Measurements from ENCODE around the gene ZNF697. TPM values are rescaled to one million over a fixed set of nuclear protein-coding genes. Genes with fewer than 3 reads are reported as not detected.
A peak's percentile ranks its signal among the peaks of the same experiment; 100 is the strongest.
"Not testable (repeated sequence)": the region's sequence is repeated elsewhere in the genome, so short reads cannot be mapped to it uniquely, and the experiment has no call there.

The ZNF697 gene
- 13.2 and 14.2 TPM in 2 replicates for total RNA-seq

DNA sequence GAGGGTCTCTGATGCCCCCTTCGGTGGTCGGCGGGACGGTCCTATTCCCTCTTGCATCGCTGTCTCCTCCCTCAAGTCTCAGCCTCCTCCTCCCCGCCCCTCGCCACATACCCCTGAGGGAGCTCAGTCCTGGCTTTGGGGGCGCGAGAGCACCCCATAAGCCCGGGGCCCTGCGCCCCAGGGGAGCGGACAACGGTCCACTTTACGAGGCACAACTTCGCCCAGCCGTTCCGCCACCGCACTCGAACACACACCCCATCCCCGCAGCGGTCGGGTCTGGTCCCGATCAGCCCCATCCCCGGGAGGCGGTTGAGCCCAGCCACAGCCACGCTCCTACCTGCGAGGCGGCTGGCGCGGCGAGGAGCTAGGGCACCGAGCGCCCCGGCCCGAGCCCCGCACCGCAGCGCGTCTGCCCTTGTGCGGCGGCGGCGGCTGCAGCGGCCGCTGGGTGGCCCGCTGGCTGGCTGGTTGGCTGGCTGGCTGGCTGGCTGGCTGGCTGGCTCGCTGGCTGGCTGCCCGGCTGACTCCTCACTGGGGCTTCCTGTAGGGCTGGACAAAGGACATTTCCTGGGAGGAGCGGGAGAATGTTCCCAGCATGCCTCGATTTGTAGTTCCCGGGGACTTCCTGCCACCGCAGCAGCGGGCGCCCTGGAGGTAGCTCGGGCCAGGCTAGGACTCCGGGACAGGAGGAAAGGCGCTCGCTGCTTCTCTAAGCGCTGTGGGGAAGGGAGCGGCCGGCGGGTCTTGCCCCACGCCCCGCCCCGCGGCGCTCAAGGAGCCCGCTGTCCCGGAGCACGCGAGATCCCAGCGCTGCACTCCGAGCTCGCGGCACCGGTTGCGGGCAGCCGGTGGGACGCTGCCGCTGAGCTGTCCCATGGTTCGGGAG lies at the start of gene ZNF697:
TSS of gene ZNF697 (minus strand) at position 533 of the 886 bp plus-strand sequence. CDS start 22,166 bp downstream, outside the sequence.
- DNase-seq (ENCODE audit: low read depth): peak; percentile 98
- TF ChIP-seq, protein P1, sequence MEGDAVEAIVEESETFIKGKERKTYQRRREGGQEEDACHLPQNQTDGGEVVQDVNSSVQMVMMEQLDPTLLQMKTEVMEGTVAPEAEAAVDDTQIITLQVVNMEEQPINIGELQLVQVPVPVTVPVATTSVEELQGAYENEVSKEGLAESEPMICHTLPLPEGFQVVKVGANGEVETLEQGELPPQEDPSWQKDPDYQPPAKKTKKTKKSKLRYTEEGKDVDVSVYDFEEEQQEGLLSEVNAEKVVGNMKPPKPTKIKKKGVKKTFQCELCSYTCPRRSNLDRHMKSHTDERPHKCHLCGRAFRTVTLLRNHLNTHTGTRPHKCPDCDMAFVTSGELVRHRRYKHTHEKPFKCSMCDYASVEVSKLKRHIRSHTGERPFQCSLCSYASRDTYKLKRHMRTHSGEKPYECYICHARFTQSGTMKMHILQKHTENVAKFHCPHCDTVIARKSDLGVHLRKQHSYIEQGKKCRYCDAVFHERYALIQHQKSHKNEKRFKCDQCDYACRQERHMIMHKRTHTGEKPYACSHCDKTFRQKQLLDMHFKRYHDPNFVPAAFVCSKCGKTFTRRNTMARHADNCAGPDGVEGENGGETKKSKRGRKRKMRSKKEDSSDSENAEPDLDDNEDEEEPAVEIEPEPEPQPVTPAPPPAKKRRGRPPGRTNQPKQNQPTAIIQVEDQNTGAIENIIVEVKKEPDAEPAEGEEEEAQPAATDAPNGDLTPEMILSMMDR (IDR thresholded peaks at IDR 0.05; ENCODE audit: insufficient read depth, low read depth, low read length): peak; percentile 45
- peak within 1 kb of the TSS; percentile 77 for H3K4me3 ChIP-seq (ENCODE audit: low read depth, low read length)

DNA sequence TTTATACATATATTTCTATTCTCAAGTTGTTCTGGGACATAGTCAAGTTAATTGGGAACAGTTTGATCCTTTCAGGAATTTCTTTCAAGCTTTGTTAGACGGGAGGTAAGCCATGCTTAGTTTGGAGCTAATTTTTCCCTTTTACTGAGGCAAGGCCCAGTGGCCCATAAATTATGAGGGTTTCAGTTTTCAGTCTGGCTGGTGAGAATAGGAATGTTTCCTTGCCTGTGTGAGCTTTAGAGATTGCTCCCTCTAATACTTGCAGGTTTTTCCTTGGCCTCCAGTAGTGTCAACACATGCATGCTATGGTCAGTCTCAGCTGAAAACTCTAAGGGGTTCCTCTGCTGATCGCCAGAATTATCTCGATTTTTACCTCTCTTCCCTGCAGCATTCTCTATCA lies 49.5 kb upstream of the ZNF697 start:
- TF ChIP-seq, protein P1 (IDR thresholded peaks at IDR 0.05; ENCODE audit: insufficient read depth, low read depth, low read length): no peak
- no peak for DNase-seq (ENCODE audit: low read depth)
- no peak overlapping the region for H3K4me3 ChIP-seq (ENCODE audit: low read depth, low read length)

DNA sequence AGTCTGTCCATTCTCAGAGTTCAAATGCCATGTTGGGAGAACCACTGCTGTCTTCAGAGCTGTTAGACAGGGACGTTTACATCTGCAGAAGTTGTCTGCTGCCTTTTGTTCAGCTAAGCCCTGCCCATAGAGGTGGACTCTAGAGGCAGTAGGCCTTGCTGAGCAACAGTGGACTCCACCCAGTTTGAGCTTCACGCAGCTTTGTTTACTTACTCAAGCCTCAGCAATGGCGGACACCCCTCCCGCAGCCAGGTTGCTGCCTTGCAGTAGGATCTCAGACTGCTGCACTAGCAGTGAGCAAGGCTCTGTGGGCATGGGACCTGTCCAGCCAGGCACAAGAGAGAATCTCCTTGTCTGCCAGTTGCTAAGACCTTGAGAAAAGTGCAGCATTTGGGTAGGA lies 48.8 kb upstream of the ZNF697 start:
- not testable (repeated sequence) for DNase-seq (ENCODE audit: low read depth); H3K4me3 ChIP-seq (ENCODE audit: low read depth, low read length)

DNA sequence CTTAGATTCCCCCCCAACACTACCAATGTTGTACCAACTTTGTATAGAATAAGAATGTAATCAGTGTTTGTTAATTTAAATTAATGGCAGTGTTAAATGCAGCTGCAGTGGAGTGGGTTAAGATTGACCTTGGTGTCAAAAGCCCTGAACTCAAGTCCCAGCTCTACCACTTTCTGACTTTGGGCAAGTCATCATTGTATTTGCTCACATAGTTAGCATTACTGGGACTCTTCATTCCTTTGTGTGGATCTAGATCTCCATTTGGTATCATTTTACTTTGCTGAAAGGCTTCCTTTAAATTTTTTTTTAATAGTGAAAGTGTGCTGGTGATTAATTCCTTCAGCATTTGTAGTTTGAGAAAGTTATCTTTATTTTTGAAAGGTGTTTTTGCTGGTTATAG lies 41.4 kb upstream of the ZNF697 start:
- DNase-seq (ENCODE audit: low read depth): no peak
- no peak overlapping the region for H3K4me3 ChIP-seq (ENCODE audit: low read depth, low read length)
- TF ChIP-seq, protein P1 (IDR thresholded peaks at IDR 0.05; ENCODE audit: insufficient read depth, low read depth, low read length): no peak

DNA sequence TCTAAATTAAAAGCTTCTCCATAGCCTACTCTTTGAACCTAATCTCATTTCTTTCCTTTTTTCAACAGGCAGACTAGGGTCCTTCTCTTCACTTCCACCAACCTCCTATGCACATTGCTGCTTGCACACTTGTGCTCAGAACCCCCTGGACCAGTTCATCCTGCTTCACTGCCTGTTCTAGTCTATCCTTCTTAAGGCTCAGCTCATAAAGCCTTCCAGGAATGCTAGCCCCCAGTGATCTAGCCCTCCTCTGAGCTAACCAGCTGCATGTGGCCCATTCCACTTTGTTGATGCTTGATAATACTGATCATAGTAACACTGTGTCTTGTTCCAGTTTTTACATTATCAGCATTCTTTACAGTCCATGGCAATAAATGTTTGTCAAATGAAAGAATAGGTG lies 40.7 kb upstream of the ZNF697 start:
- H3K4me3 ChIP-seq (ENCODE audit: low read depth, low read length): no peak overlapping the region
- TF ChIP-seq, protein P1 (IDR thresholded peaks at IDR 0.05; ENCODE audit: insufficient read depth, low read depth, low read length): no peak
- DNase-seq (ENCODE audit: low read depth): no peak

DNA sequence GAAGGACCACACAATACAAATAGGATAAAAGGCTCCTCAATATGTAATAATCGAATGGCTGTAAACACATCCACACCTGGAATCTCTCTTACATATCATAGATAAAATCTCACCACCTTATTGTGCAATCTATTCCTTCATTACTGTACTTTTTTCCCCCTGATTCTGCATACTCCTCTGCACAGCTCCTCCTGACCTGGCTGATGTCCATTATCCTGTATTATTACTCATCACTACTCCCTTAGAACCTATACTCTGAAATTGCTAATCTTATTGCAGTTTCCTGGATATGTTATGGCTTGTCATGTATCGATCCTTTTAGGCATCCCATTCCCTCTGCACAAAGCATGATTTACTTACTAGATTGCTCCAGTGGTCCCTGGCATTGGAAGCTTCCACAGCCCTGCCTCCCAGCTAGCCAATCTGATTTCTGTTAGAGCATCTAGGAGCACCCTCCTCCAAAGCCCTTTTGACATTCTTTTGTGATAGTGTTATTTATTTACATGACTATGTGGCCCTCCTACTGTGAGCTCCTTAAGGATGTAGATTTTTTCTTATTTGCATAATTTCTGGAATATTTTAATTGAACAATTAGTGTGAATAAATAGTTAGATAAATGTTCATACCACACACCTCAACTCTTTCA lies 39.5 kb upstream of the ZNF697 start:
- DNase-seq (ENCODE audit: low read depth): no peak
- H3K4me3 ChIP-seq (ENCODE audit: low read depth, low read length): no peak overlapping the region
- TF ChIP-seq, protein P1 (IDR thresholded peaks at IDR 0.05; ENCODE audit: insufficient read depth, low read depth, low read length): no peak

DNA sequence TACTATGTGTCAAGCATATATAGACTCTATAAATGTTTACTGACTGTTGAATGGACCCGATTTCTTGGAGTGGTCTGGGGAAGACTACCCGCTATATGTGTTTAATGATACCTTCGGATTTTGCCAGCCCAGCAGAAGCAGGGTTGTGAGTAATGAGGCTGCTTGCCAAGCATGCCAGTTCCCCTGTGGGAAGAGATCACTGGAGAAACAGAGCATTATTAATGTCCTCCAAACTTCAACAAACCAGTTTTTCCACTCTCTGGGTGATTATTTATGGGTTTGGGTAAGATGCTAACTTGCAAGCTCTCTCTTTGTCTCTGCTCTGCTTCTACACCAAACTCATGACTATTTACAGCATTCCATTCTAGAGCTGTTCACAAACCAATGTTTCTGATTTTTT lies 38.6 kb upstream of the ZNF697 start:
- no peak overlapping the region for H3K4me3 ChIP-seq (ENCODE audit: low read depth, low read length)
- TF ChIP-seq, protein P1 (IDR thresholded peaks at IDR 0.05; ENCODE audit: insufficient read depth, low read depth, low read length): no peak
- no peak for DNase-seq (ENCODE audit: low read depth)

All from fibroblast of villous mesenchyme (primary cell).